HepG2 (cell line): ENCODE data around the gene DLX1. TPM values are rescaled to one million over a fixed set of nuclear protein-coding genes. Genes with fewer than 3 reads are reported as not detected.

Experiments
- AHDC1 ChIP-seq: sonication (generic); formaldehyde crosslinking; IDR thresholded peaks from 2 replicates; pipeline ENCODE4 v1.5.1; 2020; ENCODE audit warnings: mild to moderate bottlenecking, missing genetic modification reagents, borderline replicate concordance
- HMG20A ChIP-seq: IDR thresholded peaks from 2 replicates; pipeline ENCODE4 v1.6.1; 2016; ENCODE audit warnings: borderline replicate concordance
- MIER2 ChIP-seq: IDR thresholded peaks from 2 replicates; pipeline ENCODE4 v1.6.1; 2016; ENCODE audit warnings: missing biosample characterization, missing genetic modification reagents
- NCOA2 ChIP-seq: sonication (generic); formaldehyde crosslinking; IDR thresholded peaks from 2 replicates; pipeline ENCODE4 v1.8.0; 2022; ENCODE audit warnings: inconsistent platforms
- RARA ChIP-seq: IDR thresholded peaks from 2 replicates; pipeline ENCODE4 v1.6.1; 2016; ENCODE audit warnings: missing genetic modification reagents, missing compliant biosample characterization
- SALL1 ChIP-seq: sonication (generic); formaldehyde crosslinking; IDR thresholded peaks from 2 replicates; pipeline ENCODE4 v1.8.0; 2022; ENCODE audit warnings: mild to moderate bottlenecking, missing genetic modification reagents
- SOX6 ChIP-seq, 2 experiments: fragments of 450-650 bp in 1 of 2; sonication (generic) in 1 of 2; formaldehyde crosslinking in 1 of 2; IDR thresholded peaks; 2 replicates each; pipeline versions ENCODE4 v1.4.0 to v1.6.1; 2017 to 2020; ENCODE audit warnings: antibody characterized with exemption in 1 of 2, mild to moderate bottlenecking in 1 of 2, missing genetic modification reagents in 1 of 2
- TBX2 ChIP-seq: sonication (generic); formaldehyde crosslinking; IDR thresholded peaks from 2 replicates; pipeline ENCODE4 v1.5.0; 2020; ENCODE audit warnings: missing genetic modification reagents, mild to moderate bottlenecking, borderline replicate concordance
- TCF7 ChIP-seq: sonication (generic); IDR thresholded peaks from 2 replicates; pipeline ENCODE4 v1.6.1; 2016; ENCODE audit warnings: antibody characterized with exemption, low read depth
- ZBTB33 ChIP-seq: sonication (generic); formaldehyde crosslinking; IDR thresholded peaks from 2 replicates; pipeline ENCODE4 v1.4.0; 2020; ENCODE audit warnings: missing genetic modification reagents
- ZBTB37 ChIP-seq: sonication (generic); formaldehyde crosslinking; IDR thresholded peaks from 2 replicates; pipeline ENCODE4 v1.4.0; 2020; ENCODE audit warnings: mild to moderate bottlenecking, missing genetic modification reagents
- ZBTB4 ChIP-seq: sonication (generic); formaldehyde crosslinking; IDR thresholded peaks from 2 replicates; pipeline ENCODE4 v1.4.0; 2020; ENCODE audit warnings: missing genetic modification reagents, mild to moderate bottlenecking, borderline replicate concordance
- ZMYM2 ChIP-seq: sonication (generic); formaldehyde crosslinking; IDR thresholded peaks from 2 replicates; pipeline ENCODE4 v1.8.0; 2022; ENCODE audit warnings: mild to moderate bottlenecking, missing genetic modification reagents
- ZMYM4 ChIP-seq: sonication (generic); formaldehyde crosslinking; IDR thresholded peaks from 2 replicates; pipeline ENCODE4 v1.8.1; 2023; ENCODE audit warnings: mild to moderate bottlenecking, missing genetic modification reagents
- ZNF251 ChIP-seq: sonication (generic); formaldehyde crosslinking; IDR thresholded peaks from 2 replicates; pipeline ENCODE4 v1.9.0; 2021; ENCODE audit warnings: mild to moderate bottlenecking, missing genetic modification reagents
- polyA plus RNA-seq, 8 experiments: library from polyadenylated mRNA; depleted of rRNA in 3 of 8; stranded (reverse) in 7 of 8; unstranded in 1 of 8; fragments of >200 nt; fragmentation: Illumina TruSeq in 4 of 8; extraction: Trizol in 4 of 8; gene quantifications; 2 replicates each; pipeline versions ENCODE4 v1.2.1 to v1.2.3, GENCODE V29; 2011 to 2016; ENCODE audit warnings: low read depth in 4 of 8, missing spikeins in 1 of 8, mixed read lengths in 1 of 8; ENCODE audit not compliant: insufficient read depth in 1 of 8
- total RNA-seq, 5 experiments: library from RNA; depleted of rRNA; stranded (reverse); fragments of >200 nt; fragmentation: Illumina TruSeq; extraction: Trizol; gene quantifications; 2 replicates each; pipeline ENCODE4 v1.2.3, GENCODE V29; 2016; ENCODE audit warnings: low read depth in 1 of 5

DLX1 gene
- total and polyA plus RNA-seq, 2 of the 13 experiments (the other 11 are each of a cell fraction or from before 2014, with no cell fraction given) = 0.18 to 0.86 TPM

- TF ChIP-seq HMG20A (CRISPR knock-in tag) (no peak), SALL1 (CRISPR knock-in tag) (peak; percentile 67), AHDC1 (CRISPR knock-in tag) (0 out of 2 replicates have a peak, but pooled peaks have one; percentile 23), ZBTB33 (CRISPR knock-in tag) (peak; percentile 62), RARA (CRISPR knock-in tag) (0 out of 2 replicates have a peak, but pooled peaks have one; percentile 20), SOX6 (IDR thresholded peaks at IDR 0.05) (no peak), SOX6 (CRISPR knock-in tag; IDR thresholded peaks at IDR 0.05) (0 out of 2 replicates have a peak, but pooled peaks have one; percentile 43), NCOA2 (CRISPR knock-in tag) (peak; percentile 25; the same call in 1 of the 2 replicates), ZMYM4 (peak; percentile 39; the same call in 1 of the 2 replicates), TBX2 (0 out of 2 replicates have a peak, but pooled peaks have one; percentile 26), ZBTB4 (CRISPR knock-in tag) (0 out of 2 replicates have a peak, but pooled peaks have one; percentile 55), MIER2 (CRISPR knock-in tag) (no peak), ZMYM2 (CRISPR knock-in tag) (0 out of 2 replicates have a peak, but pooled peaks have one; percentile 29), ZNF251 (CRISPR knock-in tag) (no peak), ZBTB37 (CRISPR knock-in tag) (no peak), TCF7 (peak; percentile 47; the same call in 1 of the 2 replicates)
These were observed 37.5 kb upstream of the DLX1 start (continued) for GRCh38 chr2:172047566-172048507.
